ENCODE data around the gene ADAMTS6. TPM values are rescaled to one million over a fixed set of nuclear protein-coding genes. Genes with fewer than 3 reads are reported as not detected.

Gene ADAMTS6
- total RNA-seq, 1 experiment from 2014 or later, result 0.23 TPM

DNA sequence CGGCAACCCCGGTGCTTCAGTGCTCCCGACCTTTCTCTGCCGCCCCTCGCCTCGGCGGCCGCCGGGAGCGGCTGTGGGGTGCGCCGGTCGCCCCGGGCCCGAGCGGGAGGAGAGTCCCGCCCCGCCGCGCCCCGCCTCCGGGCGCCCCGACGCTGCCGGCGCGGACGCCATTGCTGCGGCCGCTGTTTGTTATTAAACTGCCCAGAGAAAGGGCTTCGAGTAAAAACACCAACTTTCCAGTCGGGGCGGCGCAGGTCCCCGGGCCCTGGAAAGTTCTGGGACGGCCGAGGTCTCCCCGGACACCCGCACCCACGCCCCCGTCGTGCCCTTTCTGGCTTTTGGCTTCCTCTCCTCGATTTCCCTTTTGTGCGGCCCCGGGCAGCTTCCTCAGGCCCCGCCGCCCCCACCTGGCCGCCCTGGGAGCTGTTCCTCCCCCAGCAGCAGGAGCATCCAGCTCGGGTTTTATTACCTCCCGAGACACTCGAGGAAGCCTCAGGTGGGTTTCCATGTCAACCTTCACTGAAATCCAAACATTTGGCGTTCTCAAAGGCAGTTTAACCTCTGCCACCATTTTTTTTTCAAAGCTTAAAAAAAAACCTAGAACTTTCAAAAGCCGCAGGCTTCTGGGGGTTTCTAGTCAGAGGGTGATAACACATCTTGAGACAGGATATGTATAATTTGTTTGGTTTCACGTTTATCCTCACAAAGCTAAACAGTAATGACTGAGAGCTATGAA lies 378.6 kb downstream of the ADAMTS6 start:
- DNase-seq, result peak; percentile 79 to 84
- no TSS peak for BruUV-seq (replicated peaks)
- peak; percentile 35 to 43 for TF ChIP-seq CTCF (IDR thresholded peaks at IDR 0.05; ENCODE audit: insufficient read depth in 1 of 2, low read depth in 1 of 2, low read length in 1 of 2, severe bottlenecking in 1 of 2, unreplicated experiment in 1 of 2)
- Mint-ChIP-seq H3K27me3 (ENCODE audit: insufficient read depth, unreplicated experiment) (no peaks in the 10 kb centered on the region), H3K27ac (ENCODE audit: unreplicated experiment) (peak overlapping the region; percentile 81), H3K9me3 (ENCODE audit: unreplicated experiment) (no peaks in the 10 kb centered on the region), H3K36me3 (ENCODE audit: insufficient read depth, unreplicated experiment) (peaks cover 7% of the 10 kb centered on the region), H3K4me3 (ENCODE audit: unreplicated experiment) (peak overlapping the region; percentile 80), H3K4me1 (ENCODE audit: low read depth, unreplicated experiment) (peaks cover 24% of the 10 kb centered on the region)
- H3K4me3 ChIP-seq (ENCODE audit: low read depth, low read length), result peak overlapping the region; percentile 57
- CTCF ChIA-PET, result interaction anchor here (0.5 to 1.6 kb wide), 2 partner anchors 261 to 292 kb away, joined by 3 to 10 read pairs; no protein-coding TSS in a partner anchor
- POLR2A ChIA-PET, result interaction anchor here (0.6 to 1.8 kb wide), 3 partner anchors 27 to 460 kb away, joined by 3 to 4 read pairs (median 3); partner anchors contain the start of genes CENPK and PPWD1
- no peaks in the 10 kb centered on the region for H3K36me3 ChIP-seq (ENCODE audit: control insufficient read depth, insufficient read depth, low read length)
- no peaks in the 10 kb centered on the region for H3K27me3 ChIP-seq (replicated peaks; ENCODE audit: control insufficient read depth, insufficient read depth, low read length)
- H3K9me3 ChIP-seq, result no peaks in the 10 kb centered on the region
- intact Hi-C loops (cut with micrococcal nuclease; ENCODE audit: unreplicated experiment), result loop anchor here (1.0 to 5.0 kb wide), 6 partner anchors 49 to 292 kb away; no protein-coding TSS in a partner anchor
- H3K4me1 ChIP-seq, result peaks cover 13% of the 10 kb centered on the region

DNA sequence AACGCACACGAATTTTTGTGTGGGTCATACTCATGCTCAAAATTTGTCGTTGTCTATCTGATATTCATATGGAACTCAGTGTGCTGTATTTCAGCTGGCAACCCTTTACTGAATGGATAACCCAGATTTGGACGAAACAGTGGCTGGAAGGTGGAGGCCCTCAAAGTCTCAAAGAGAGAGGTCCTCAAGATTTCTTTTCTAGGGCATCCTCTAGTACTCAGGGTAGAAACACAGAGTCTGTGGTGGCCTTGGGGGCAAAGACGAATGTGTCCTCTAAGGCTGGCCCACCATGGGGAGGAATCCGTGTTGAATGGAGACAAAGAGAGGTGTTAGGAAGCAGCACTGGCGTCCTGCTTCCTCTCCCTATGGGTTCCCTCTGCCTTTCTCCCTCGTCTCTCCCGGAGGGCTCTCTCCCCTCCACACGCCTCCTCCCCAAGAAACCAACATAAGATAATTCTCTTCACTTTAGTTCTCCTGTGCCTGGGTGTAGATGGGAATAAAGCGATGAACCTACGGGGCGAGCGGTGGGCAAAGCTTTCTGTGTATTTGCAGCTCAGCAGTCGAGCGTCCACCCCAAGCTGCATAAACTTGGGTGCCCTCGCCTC lies 379.2 kb downstream of the ADAMTS6 start:
- ChIA-PET POLR2A (interaction anchor here (1.0 to 1.8 kb wide), 2 partner anchors 67 to 461 kb away, joined by 3 to 4 read pairs; partner anchors contain the start of genes CENPK and PPWD1), CTCF (interaction anchor here (0.5 to 1.6 kb wide), 2 partner anchors 262 to 291 kb away, joined by 3 to 10 read pairs; no protein-coding TSS in a partner anchor)
- H3K27ac Mint-ChIP-seq (ENCODE audit: unreplicated experiment), result peak overlapping the region; percentile 81
- intact Hi-C loops (cut with micrococcal nuclease; ENCODE audit: unreplicated experiment), result loop anchor here (1.0 to 5.0 kb wide), 5 partner anchors 50 to 291 kb away; no protein-coding TSS in a partner anchor
- H3K36me3 Mint-ChIP-seq (ENCODE audit: insufficient read depth, unreplicated experiment), result peaks cover 7% of the 10 kb centered on the region
- H3K36me3 ChIP-seq (ENCODE audit: control insufficient read depth, insufficient read depth, low read length), result no peaks in the 10 kb centered on the region
- peak overlapping the region; percentile 80 for H3K4me3 Mint-ChIP-seq (ENCODE audit: unreplicated experiment)
- H3K27me3 ChIP-seq (replicated peaks; ENCODE audit: control insufficient read depth, insufficient read depth, low read length), result no peaks in the 10 kb centered on the region
- DNase-seq, result no peak
- peaks cover 13% of the 10 kb centered on the region for H3K4me1 ChIP-seq
- TF ChIP-seq CTCF (IDR thresholded peaks at IDR 0.05; ENCODE audit: insufficient read depth in 1 of 2, low read depth in 1 of 2, low read length in 1 of 2, severe bottlenecking in 1 of 2, unreplicated experiment in 1 of 2), result no peak
- no TSS peak for BruUV-seq (replicated peaks)
- H3K9me3 ChIP-seq, result no peaks in the 10 kb centered on the region
- H3K27me3 Mint-ChIP-seq (ENCODE audit: insufficient read depth, unreplicated experiment), result no peaks in the 10 kb centered on the region
- H3K9me3 Mint-ChIP-seq (ENCODE audit: unreplicated experiment), result no peaks in the 10 kb centered on the region
- H3K4me3 ChIP-seq (ENCODE audit: low read depth, low read length), result peak overlapping the region; percentile 57
- peaks cover 24% of the 10 kb centered on the region for H3K4me1 Mint-ChIP-seq (ENCODE audit: low read depth, unreplicated experiment)

DNA sequence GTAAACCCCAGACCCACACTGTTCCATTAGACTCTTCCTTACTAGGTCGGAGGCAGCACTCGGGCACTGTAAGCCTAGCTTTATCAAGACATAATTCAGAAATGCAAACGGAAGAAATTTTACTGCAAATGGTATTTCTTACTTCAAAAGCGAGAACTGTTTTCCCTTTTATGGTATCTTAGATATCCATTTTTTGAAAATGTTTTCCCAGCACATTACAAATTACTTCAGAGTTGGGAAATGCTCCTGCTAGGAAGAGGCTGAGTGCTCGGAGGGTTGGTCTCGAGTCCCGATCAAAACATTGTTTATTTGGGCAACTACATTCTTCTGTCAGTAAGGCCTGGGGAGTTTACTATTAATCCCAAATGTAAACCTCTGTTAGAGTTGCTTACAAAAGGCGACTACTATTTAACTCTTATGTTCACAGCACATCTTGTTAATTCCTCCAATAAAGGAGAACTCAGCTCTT lies 380.1 kb downstream of the ADAMTS6 start:
- no peaks in the 10 kb centered on the region for H3K9me3 ChIP-seq
- H3K36me3 Mint-ChIP-seq (ENCODE audit: insufficient read depth, unreplicated experiment), result peaks cover 7% of the 10 kb centered on the region
- no peaks in the 10 kb centered on the region for H3K27me3 Mint-ChIP-seq (ENCODE audit: insufficient read depth, unreplicated experiment)
- H3K27ac Mint-ChIP-seq (ENCODE audit: unreplicated experiment), result no peak overlapping the region
- peak overlapping the region; percentile 80 for H3K4me3 Mint-ChIP-seq (ENCODE audit: unreplicated experiment)
- H3K4me3 ChIP-seq (ENCODE audit: low read depth, low read length), result no peak overlapping the region
- H3K4me1 ChIP-seq, result peaks cover 13% of the 10 kb centered on the region
- intact Hi-C loops (cut with micrococcal nuclease; ENCODE audit: unreplicated experiment), result loop anchor here (1.0 to 5.0 kb wide), 8 partner anchors 51 to 382 kb away; no protein-coding TSS in a partner anchor
- H3K9me3 Mint-ChIP-seq (ENCODE audit: unreplicated experiment), result no peaks in the 10 kb centered on the region
- ChIA-PET POLR2A (no interaction called here), CTCF (no interaction called here)
- H3K4me1 Mint-ChIP-seq (ENCODE audit: low read depth, unreplicated experiment), result peaks cover 24% of the 10 kb centered on the region
- no peak for DNase-seq
- no peaks in the 10 kb centered on the region for H3K36me3 ChIP-seq (ENCODE audit: control insufficient read depth, insufficient read depth, low read length)
- H3K27me3 ChIP-seq (replicated peaks; ENCODE audit: control insufficient read depth, insufficient read depth, low read length), result no peaks in the 10 kb centered on the region
- TF ChIP-seq CTCF (IDR thresholded peaks at IDR 0.05; ENCODE audit: insufficient read depth in 1 of 2, low read depth in 1 of 2, low read length in 1 of 2, severe bottlenecking in 1 of 2, unreplicated experiment in 1 of 2), result no peak
- no TSS peak for BruUV-seq (replicated peaks)
